GM18508 (cell line): ENCODE measurements around the gene NHERF2.

Source experiments
- ATAC-seq: cut with Tn5 transposase; IDR thresholded peaks from one replicate; pipeline ENCODE4 v1.9.1; 2021; ENCODE audit warnings: moderate number of reproducible peaks; ENCODE audit not compliant: insufficient read depth, unreplicated experiment

Gene NHERF2

DNA sequence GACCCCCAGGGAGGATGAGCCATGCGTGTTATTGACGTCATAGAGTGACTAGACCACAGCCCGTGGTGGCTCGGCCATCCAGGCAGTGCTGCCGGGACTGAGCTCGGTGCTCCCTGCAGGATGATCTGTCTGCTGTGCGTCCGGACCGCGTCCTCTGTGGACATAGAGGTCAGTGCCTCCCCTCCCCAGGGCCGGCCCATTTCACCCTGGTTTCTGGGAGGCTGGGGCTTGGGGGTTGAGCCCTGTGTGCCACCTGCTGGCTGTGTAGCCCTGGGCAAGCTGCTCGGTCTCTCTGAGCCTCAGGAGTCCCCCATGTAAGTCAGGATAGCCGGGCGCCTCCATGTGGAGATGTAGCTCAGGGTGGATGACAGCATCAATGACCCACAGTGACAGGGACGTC, 29.4 kb downstream of the NHERF2 start:
- no peak for ATAC-seq

- no peak for ATAC-seq
Observed at GRCh38 chr16:2056681-2057407, 30.1 kb downstream of the NHERF2 start.

GRCh38 chr16:2057438-2057837, 30.7 kb downstream of the NHERF2 start:
- no peak for ATAC-seq

- ATAC-seq, result no peak
Observed at GRCh38 chr16:2058420-2058819, 31.7 kb downstream of the NHERF2 start.

GRCh38 chr16:2058872-2059271, 32.2 kb downstream of the NHERF2 start:
- ATAC-seq, result no peak

DNA sequence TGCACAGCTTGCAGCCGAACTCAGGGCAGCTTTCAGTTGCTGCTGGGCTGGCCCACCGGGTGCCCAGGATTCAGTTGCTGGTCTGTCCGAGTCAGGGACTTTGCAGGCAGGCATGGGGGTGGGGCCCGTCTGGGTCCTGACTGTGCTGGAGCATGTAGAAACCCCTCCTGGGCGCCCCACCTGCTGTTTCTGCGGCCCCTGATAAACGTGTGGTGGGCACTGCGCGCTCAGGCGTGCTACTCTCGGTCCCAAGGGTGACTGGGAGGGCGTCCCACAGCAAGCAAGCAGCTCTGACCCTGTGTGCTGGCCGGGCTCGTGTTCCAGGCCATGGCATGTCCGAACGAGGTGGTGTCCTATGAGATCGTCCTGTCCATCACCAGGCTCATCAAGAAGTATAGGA, 33.6 kb downstream of the NHERF2 start:
- no peak for ATAC-seq

DNA sequence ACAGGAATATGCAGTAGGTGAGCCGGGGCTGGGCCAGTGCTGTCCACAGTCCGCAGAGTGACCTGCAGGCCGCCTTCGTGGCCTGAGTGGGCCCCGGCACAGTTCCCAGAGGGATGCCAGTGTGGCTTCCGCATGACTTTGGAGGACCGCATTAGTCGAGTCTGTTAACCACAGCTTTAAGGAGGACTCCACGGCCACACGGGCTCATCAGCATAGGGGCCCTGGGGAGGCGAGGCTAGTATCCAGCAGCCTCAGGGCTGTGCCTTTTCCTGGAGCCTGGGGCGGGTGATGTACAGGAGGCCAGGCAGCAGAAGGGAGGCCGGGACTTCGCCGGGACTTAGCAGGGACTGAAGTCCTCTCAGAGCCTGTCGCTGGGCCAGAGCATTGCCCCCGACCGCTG, 34.3 kb downstream of the NHERF2 start:
- no peak for ATAC-seq

GRCh38 chr16:2061526-2061925, 34.8 kb downstream of the NHERF2 start:
- ATAC-seq, result no peak

GRCh38 chr16:2062801-2063200, 36.1 kb downstream of the NHERF2 start:
- ATAC-seq, result no peak

DNA sequence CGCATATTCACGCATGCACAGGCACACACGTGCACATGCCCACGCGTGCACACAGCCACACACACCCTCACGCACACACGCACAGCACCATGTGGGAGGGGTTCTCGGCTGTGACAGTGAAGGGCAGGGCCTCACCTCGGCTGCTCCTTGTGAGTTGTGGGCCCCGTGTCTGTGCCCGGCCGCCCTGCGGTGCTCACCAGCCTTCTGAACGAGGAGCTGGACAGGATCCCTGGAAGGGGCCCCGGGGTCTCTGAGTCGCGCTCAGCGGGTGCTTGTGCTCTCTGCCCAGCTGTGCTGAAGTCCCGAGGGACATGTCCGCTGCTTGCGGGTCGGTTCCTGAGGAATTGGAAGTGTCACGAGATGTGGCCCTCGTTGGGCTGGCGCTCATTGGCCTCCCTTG, 37.2 kb downstream of the NHERF2 start:
- no peak for ATAC-seq

GRCh38 chr16:2064368-2064945, 37.8 kb downstream of the NHERF2 start:
- no peak for ATAC-seq

DNA sequence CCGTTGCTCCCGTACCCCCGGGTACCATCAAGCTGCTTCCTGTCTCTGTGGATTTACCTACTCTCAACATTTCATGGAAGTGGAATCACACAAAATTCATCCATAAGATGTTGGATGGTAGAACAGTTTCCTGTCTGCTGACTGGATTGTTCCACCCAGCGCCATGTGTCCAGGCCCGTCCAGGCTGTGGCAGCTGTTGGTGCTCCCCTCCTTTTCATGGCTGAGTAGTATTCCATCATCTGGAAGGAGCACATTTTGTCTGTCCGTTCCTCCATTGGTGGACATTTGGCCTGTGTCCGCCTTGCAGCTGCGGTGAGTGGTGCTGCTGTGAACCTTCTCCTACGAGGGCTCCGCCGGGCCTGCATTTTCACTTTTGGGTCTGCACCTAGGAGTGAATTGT, 39.4 kb downstream of the NHERF2 start:
- ATAC-seq, result no peak

GRCh38 chr16:2070576-2071453, 44.1 kb downstream of the NHERF2 start:
- ATAC-seq, result no peak

- no peak for ATAC-seq
Observed at GRCh38 chr16:2071454-2072202, 44.9 kb downstream of the NHERF2 start.

DNA sequence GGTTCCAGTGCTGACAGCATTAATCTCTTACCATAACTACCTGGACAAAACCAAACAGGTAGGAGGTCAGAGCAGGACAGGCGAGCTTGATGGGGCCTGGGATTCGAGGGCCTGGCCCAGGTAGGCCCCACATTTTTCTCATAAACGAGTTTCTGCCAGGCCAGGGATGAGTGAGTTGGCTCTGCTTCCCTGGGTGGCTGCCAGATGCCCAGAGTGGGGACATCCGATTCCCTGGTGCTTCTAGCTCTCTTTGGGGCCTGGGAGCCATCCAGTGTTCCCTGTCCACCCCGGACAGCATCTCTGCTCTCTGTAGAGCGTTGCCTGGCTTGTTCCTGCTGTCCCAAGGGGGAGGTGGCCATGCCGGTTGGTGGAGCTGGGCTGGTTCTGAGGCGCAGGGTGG, 46.2 kb downstream of the NHERF2 start:
- ATAC-seq, result no peak

DNA sequence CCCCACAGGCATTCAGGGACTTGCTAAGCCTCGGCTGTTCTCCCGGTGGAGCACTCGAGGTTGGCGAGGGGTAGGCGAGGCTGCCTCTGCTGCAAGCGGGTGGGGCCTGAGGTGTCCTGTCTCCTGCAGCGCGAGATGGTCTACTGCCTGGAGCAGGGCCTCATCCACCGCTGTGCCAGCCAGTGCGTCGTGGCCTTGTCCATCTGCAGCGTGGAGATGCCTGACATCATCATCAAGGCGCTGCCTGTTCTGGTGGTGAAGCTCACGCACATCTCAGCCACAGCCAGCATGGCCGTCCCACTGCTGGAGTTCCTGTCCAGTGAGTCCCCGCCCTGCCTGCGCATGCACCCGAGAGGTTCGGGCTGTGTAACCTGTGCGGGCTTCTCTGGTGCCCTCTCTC, 47.4 kb downstream of the NHERF2 start:
- ATAC-seq, result no peak

DNA sequence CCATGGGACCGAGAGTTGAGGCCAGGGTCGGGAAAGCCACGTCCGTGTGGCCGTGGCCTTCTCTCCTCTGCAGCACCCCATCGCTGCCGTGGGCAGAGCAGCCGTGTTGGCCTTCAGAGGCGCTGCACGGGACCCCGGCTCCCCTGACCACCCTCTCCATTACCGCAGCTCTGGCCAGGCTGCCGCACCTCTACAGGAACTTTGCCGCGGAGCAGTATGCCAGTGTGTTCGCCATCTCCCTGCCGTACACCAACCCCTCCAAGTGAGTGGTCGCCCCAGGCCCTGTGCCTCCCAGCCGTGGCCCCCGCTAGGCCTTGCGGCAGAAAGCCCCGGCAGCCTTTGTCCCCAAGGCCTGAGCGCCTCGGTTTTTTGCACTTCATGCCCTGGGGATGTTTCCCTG, 48.9 kb downstream of the NHERF2 start:
- no peak for ATAC-seq

DNA sequence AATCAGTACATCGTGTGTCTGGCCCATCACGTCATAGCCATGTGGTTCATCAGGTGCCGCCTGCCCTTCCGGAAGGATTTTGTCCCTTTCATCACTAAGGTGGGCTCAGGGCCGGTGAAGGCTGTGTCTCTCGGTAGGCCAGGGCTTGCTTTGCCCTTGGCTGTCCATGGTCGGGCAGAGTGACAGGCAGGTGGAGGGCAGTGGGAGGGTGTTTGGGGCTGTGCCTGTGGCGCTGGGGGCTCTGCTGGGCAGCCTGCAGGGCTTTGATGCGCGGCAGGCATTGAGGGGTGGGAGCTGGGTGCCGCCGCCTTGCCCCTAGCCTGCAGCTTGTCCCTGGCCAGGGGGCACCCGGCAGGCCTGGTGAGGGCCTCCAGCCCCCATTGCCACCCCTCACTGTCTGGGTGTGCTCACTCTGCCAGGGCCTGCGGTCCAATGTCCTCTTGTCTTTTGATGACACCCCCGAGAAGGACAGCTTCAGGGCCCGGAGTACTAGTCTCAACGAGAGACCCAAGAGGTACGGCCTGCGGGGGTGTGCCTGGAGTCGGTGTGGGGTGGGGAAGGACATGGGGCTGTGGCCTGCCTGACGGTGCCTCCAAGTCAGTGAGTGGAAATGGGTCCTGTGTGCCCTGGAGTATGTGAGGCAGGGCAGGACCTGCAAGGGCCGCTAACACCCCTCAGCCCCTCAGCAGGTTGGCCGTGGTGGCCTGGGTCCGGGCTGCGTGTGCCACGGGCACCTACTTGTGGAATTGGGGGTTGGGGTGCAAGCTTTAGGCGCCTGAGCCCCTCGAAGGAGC, 49.6 kb downstream of the NHERF2 start:
- ATAC-seq, result no peak

- ATAC-seq, result no peak
Observed at GRCh38 chr16:2077016-2077415, 50.3 kb downstream of the NHERF2 start.

DNA sequence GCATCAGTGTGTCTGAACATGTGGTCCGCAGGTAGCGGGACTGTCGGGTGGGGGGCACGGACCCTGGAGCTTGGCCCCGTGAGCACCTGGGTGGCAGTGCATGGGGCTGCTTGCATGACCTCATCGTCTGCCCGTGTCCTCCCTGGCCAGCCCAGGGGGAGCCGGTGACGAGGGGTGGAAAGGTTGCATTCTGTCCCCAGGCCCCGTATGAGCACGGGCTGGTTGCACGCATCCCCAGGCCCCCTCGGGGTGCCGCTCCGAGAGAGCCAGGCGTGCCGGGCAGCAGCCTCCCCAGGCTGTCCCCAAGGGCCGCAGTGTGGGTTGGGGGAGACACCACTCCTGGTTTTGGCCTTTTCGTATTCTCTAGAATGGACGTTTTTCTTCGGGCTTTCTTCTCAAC, 51.0 kb downstream of the NHERF2 start:
- no peak for ATAC-seq
